ENCODE results near the gene SOX4.

GRCh38 chr6:21608601-21609000, 15.1 kb downstream of the SOX4 start:
- TF ChIP-seq CTCF (conservative IDR thresholded peaks at IDR 0.05 in 1 of 2, IDR thresholded peaks at IDR 0.05 in 1 of 2; ENCODE audit: low read depth in 1 of 2, low read length in 2 of 2) = no peak
- TF ChIP-seq EZH2 (IDR thresholded peaks at IDR 0.05; ENCODE audit: low read length, missing control alignments) = no peak

Measured in fibroblast of lung (primary cell).